HCT116 (cell line): ENCODE measurements around the gene CTAGE9. TPM values are rescaled to one million over a fixed set of nuclear protein-coding genes. Genes with fewer than 3 reads are reported as not detected.

Experiments
- ATAC-seq: fragments of 200-7000 bp; cut with Tn5 transposase; 2 replicates; pipeline ENCODE4 v1.9.1; 2020; ENCODE audit warnings: mild to moderate bottlenecking, moderate library complexity
- BruUV-seq: library from RNA; stranded (reverse); fragments of 400-500 nt; replicated peaks from 2 replicates; lab custom pipeline; 2021; lab: Mats Ljungman, UMichigan
- CTCF ChIA-PET: fragments of 300-600 bp; sonication (Branson Sonifier 250); formaldehyde crosslinking; loops from one replicate; lab custom pipeline; 2021; ENCODE audit warnings: antibody characterized with exemption; lab: Charles Lee
- POLR2A ChIA-PET: fragments of 300-600, 350-600 bp; sonication (Branson Sonifier 250); formaldehyde crosslinking; loops from one replicate; lab custom pipeline; 2021; ENCODE audit warnings: antibody characterized with exemption; lab: Charles Lee
- RAD21 ChIA-PET, 2 experiments: fragments of 300-600 bp; sonication (Branson Sonifier 250); formaldehyde crosslinking; loops; one replicate each; lab custom pipeline; 2023; ENCODE audit warnings: low total read pairs in 2 of 2; ENCODE audit not compliant: uncharacterized antibody in 2 of 2, unreplicated experiment in 2 of 2, low non-redundant PET in 1 of 2; lab: Charles Lee
- DNase-seq: peaks from one replicate; pipeline ENCODE4 v3.0.0-alpha.2; 2010; ENCODE audit warnings: low read depth, low spot score
- H2AFZ ChIP-seq: fragments of 200-600 bp; shearing (Covaris generic), sonication (generic); 2 replicates; pipeline ENCODE4 v1.6.1; 2017; ENCODE audit warnings: low read depth, mixed run types, mixed read lengths, antibody characterized with exemption, low read length; ENCODE audit not compliant: poor library complexity, severe bottlenecking
- H3K27ac ChIP-seq: 2 replicates; pipeline ENCODE4 v1.5.1; 2012; ENCODE audit warnings: low read depth, low read length
- H3K27me3 ChIP-seq: fragments of 200-600 bp; sonication (generic); 2 replicates; pipeline ENCODE4 v1.6.1; 2016; ENCODE audit warnings: mixed run types, low read length, mixed read lengths; ENCODE audit not compliant: insufficient read depth
- H3K36me3 ChIP-seq, 2 experiments: fragments of 200-500 bp in 1 of 2; fragments of 200-600 bp in 1 of 2; sonication (Bioruptor generic) in 1 of 2; sonication (generic) in 1 of 2; 2 replicates each; pipeline versions ENCODE4 v1.5.1 to v1.6.1; 2014 to 2016; ENCODE audit warnings: low read length in 2 of 2, inconsistent platforms in 1 of 2, mixed read lengths in 1 of 2, mixed run types in 1 of 2; ENCODE audit not compliant: insufficient read depth in 2 of 2, control insufficient read depth in 1 of 2
- H3K4me1 ChIP-seq, 2 experiments: fragments of 200-600 bp in 1 of 2; sonication (generic) in 1 of 2; 2 replicates each; pipeline versions ENCODE4 v1.5.1 to v1.6.1; 2012 to 2017; ENCODE audit warnings: low read length in 2 of 2, inconsistent platforms in 1 of 2, mild to moderate bottlenecking in 1 of 2, mixed read lengths in 1 of 2, mixed run types in 1 of 2, moderate library complexity in 1 of 2; ENCODE audit not compliant: insufficient read depth in 2 of 2, control insufficient read depth in 1 of 2
- H3K4me2 ChIP-seq: fragments of 200-600 bp; sonication (generic); 2 replicates; pipeline ENCODE4 v1.6.1; 2017; ENCODE audit warnings: mixed run types, low read length, mixed read lengths
- H3K4me3 ChIP-seq, 2 experiments: fragments of 200-600 bp in 1 of 2; sonication (generic) in 1 of 2; replicated peaks in 1 of 2; 2 replicates each; pipeline ENCODE4 v1.5.1; 2011 to 2016; ENCODE audit warnings: low read length in 2 of 2, control low read depth in 1 of 2, low read depth in 1 of 2, mild to moderate bottlenecking in 1 of 2, mixed read lengths in 1 of 2, mixed run types in 1 of 2
- H3K79me2 ChIP-seq: fragments of 200-600 bp; sonication (generic); 2 replicates; pipeline ENCODE4 v1.6.1; 2017; ENCODE audit warnings: mild to moderate bottlenecking, mixed run types, low read length, moderate library complexity, mixed read lengths; ENCODE audit not compliant: insufficient read depth
- H3K9ac ChIP-seq: fragments of 200-600 bp; sonication (generic); 2 replicates; pipeline ENCODE4 v1.6.1; 2016; ENCODE audit warnings: low read length, mixed read lengths
- H3K9me2 ChIP-seq: fragments of 200-600 bp; sonication (generic), shearing (Covaris generic); 2 replicates; pipeline ENCODE4 v1.6.1; 2017; ENCODE audit warnings: mixed run types, mild to moderate bottlenecking, moderate library complexity; ENCODE audit not compliant: insufficient read depth
- H3K9me3 ChIP-seq, 2 experiments: fragments of 200-500 bp in 1 of 2; fragments of 200-600 bp in 1 of 2; sonication (Bioruptor generic) in 1 of 2; sonication (generic) in 1 of 2; 2 replicates each; pipeline ENCODE4 v1.6.1; 2014 to 2017; ENCODE audit warnings: low read length in 2 of 2, mixed read lengths in 2 of 2, inconsistent platforms in 1 of 2, low read depth in 1 of 2, mild to moderate bottlenecking in 1 of 2, mixed run types in 1 of 2, moderate library complexity in 1 of 2; ENCODE audit not compliant: control insufficient read depth in 1 of 2, insufficient read depth in 1 of 2
- H4K20me1 ChIP-seq: fragments of 200-600 bp; sonication (generic), shearing (Covaris generic); 2 replicates; pipeline ENCODE4 v1.6.1; 2017; ENCODE audit warnings: mixed run types, mild to moderate bottlenecking, moderate library complexity; ENCODE audit not compliant: insufficient read depth
- CEBPB ChIP-seq: IDR thresholded peaks from 2 replicates; pipeline ENCODE4 v1.6.1; 2012; ENCODE audit warnings: low read depth
- EGR1 ChIP-seq: IDR thresholded peaks from 2 replicates; pipeline ENCODE4 v1.6.1; 2012; ENCODE audit warnings: low read depth
- ELF1 ChIP-seq: IDR thresholded peaks from 2 replicates; pipeline ENCODE4 v1.6.1; 2012; ENCODE audit warnings: low read depth, borderline replicate concordance
- EZH2 ChIP-seq: fragments of 200-600 bp; sonication (generic); IDR thresholded peaks from 2 replicates; pipeline ENCODE4 v1.6.1; 2017; ENCODE audit warnings: antibody characterized with exemption, mixed run types
- EZH2phosphoT487 ChIP-seq: fragments of 200-600 bp; IDR thresholded peaks from 2 replicates; pipeline ENCODE4 v1.6.1; 2018; ENCODE audit warnings: antibody characterized with exemption, borderline replicate concordance
- FOSL1 ChIP-seq: IDR thresholded peaks from 2 replicates; pipeline ENCODE4 v1.6.1; 2012; ENCODE audit warnings: low read depth
- POLR2A ChIP-seq: IDR thresholded peaks from 2 replicates; pipeline ENCODE4 v1.7.0; 2011; ENCODE audit warnings: borderline replicate concordance; ENCODE audit not compliant: insufficient read depth, insufficient read length; ENCODE audit errors: extremely low read depth
- SIN3A ChIP-seq: IDR thresholded peaks from 2 replicates; pipeline ENCODE4 v1.6.1; 2012; ENCODE audit warnings: low read depth
- YY1 ChIP-seq: IDR thresholded peaks from 2 replicates; pipeline ENCODE4 v1.6.1; 2011; ENCODE audit warnings: low read length, low read depth, moderate library complexity, mild to moderate bottlenecking; ENCODE audit not compliant: insufficient replicate concordance; ENCODE audit errors: extremely low read depth
- ZFX ChIP-seq: fragments of 450-650 bp; IDR thresholded peaks from 2 replicates; pipeline ENCODE4 v1.6.1; 2017
- intact Hi-C: fragments of 100-400 bp; cut with micrococcal nuclease; formaldehyde crosslinking; loops from 2 replicates; pipeline ENCODE4 v1.10.0; 2022
- total RNA-seq: library from RNA; stranded (reverse); gene quantifications from one replicate; pipeline ENCODE4 v1.2.1, GENCODE V29; 2021; ENCODE audit not compliant: unreplicated experiment
- TF ChIP-seq, protein P1 (sequence below): IDR thresholded peaks from 2 replicates; pipeline ENCODE4 v1.6.1; 2012
- TF ChIP-seq, protein P2 (sequence below), 3 experiments: fragments of 200-600 bp in 1 of 3; sonication (generic) in 1 of 3; IDR thresholded peaks in 2 of 3; conservative IDR thresholded peaks in 1 of 3; 2 replicates each; pipeline ENCODE4 v1.5.1; 2012 to 2017; ENCODE audit warnings: low read depth in 2 of 3, low read length in 2 of 3, antibody characterized with exemption in 1 of 3, borderline replicate concordance in 1 of 3, control low read depth in 1 of 3, mild to moderate bottlenecking in 1 of 3, mixed read lengths in 1 of 3, mixed run types in 1 of 3, moderate library complexity in 1 of 3; ENCODE audit not compliant: insufficient read depth in 1 of 3

The CTAGE9 gene
- total RNA-seq, 1 experiment from 2014 or later, result not detected

DNA sequence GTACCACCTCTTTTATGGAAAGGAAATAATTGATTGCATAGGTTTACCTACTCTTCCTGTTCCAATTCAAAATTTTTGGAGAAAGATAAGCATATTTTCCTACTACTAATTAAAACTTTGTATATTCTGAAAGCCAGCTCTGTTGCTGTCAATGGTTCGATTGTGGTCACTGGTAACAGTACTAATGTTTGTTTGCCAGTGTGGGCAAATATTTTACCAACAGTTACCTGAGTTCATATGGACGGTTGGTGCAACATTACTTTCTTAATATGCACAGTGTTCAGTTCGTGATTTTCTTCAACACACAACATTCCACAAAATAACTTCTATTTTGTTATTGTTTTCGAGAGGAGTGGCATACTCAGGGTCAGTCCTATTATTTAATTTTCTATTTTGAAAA, 17.1 kb upstream of the CTAGE9 start:
- Histone ChIP-seq H3K27me3 (no peaks in the 10 kb centered on the region), H3K27ac (no peak overlapping the region), H3K4me3 (no peak overlapping the region), H3K9ac (no peak overlapping the region), H3K9me2 (no peaks in the 10 kb centered on the region), H3K4me2 (no peak overlapping the region), H2AFZ (no peak overlapping the region), H3K9me3 (no peaks in the 10 kb centered on the region), H3K36me3 (no peaks in the 10 kb centered on the region), H3K79me2 (no peaks in the 10 kb centered on the region), H4K20me1 (no peaks in the 10 kb centered on the region), H3K4me1 (no peaks in the 10 kb centered on the region)
- POLR2A ChIA-PET, result no interaction called here
- intact Hi-C loops, result no loop called here
- ATAC-seq, result no peak
- RAD21 ChIA-PET, result no interaction called here
- no TSS peak for BruUV-seq
- DNase-seq, result no peak
- TF ChIP-seq YY1, result no peak
- TF ChIP-seq, protein P1, sequence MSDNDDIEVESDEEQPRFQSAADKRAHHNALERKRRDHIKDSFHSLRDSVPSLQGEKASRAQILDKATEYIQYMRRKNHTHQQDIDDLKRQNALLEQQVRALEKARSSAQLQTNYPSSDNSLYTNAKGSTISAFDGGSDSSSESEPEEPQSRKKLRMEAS, result no peak
- no peak for TF ChIP-seq CEBPB
- TF ChIP-seq, protein P2, sequence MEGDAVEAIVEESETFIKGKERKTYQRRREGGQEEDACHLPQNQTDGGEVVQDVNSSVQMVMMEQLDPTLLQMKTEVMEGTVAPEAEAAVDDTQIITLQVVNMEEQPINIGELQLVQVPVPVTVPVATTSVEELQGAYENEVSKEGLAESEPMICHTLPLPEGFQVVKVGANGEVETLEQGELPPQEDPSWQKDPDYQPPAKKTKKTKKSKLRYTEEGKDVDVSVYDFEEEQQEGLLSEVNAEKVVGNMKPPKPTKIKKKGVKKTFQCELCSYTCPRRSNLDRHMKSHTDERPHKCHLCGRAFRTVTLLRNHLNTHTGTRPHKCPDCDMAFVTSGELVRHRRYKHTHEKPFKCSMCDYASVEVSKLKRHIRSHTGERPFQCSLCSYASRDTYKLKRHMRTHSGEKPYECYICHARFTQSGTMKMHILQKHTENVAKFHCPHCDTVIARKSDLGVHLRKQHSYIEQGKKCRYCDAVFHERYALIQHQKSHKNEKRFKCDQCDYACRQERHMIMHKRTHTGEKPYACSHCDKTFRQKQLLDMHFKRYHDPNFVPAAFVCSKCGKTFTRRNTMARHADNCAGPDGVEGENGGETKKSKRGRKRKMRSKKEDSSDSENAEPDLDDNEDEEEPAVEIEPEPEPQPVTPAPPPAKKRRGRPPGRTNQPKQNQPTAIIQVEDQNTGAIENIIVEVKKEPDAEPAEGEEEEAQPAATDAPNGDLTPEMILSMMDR (IDR thresholded peaks at IDR 0.05 in 2 of 3, conservative IDR thresholded peaks at IDR 0.05 in 1 of 3; ENCODE audit: borderline replicate concordance in 1 of 3, insufficient read depth in 1 of 3, low read depth in 2 of 3, low read length in 2 of 3), result no peak
- CTCF ChIA-PET, result no interaction called here

DNA sequence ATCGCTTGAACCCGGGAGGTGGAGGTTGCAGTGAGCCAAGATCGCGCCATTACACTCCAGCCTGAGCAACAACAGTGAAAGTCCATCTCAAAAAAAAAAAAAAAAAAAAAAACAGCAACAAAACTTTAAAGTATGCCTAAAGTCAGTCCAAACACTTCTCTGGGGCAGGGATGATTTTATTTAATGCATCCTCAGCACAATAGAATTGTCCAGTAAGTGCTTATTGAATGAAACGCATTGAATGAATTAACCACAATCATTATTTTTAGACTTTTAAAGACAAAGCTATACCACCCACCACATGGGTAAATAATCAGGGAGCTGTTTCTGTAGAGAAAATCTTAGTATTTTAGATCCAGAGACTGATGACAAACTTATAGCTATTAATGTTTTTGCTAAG, 16.6 kb upstream of the CTAGE9 start:
- H3K79me2 ChIP-seq, result no peaks in the 10 kb centered on the region
- no peaks in the 10 kb centered on the region for H4K20me1 ChIP-seq
- CTCF ChIA-PET, result no interaction called here
- H3K4me3 ChIP-seq, result no peak overlapping the region
- H3K9ac ChIP-seq, result no peak overlapping the region
- no TSS peak for BruUV-seq
- H3K27ac ChIP-seq, result no peak overlapping the region
- H2AFZ ChIP-seq, result no peak overlapping the region
- H3K9me3 ChIP-seq, result no peaks in the 10 kb centered on the region
- intact Hi-C loops, result no loop called here
- POLR2A ChIA-PET, result no interaction called here
- H3K9me2 ChIP-seq, result no peaks in the 10 kb centered on the region
- no peaks in the 10 kb centered on the region for H3K4me1 ChIP-seq
- no peaks in the 10 kb centered on the region for H3K36me3 ChIP-seq
- DNase-seq (no peak), ATAC-seq (no peak)
- RAD21 ChIA-PET, result no interaction called here
- no peaks in the 10 kb centered on the region for H3K27me3 ChIP-seq
- no peak overlapping the region for H3K4me2 ChIP-seq
- TF ChIP-seq FOSL1 (no peak), EZH2 (no peak), POLR2A (no peak), ELF1 (no peak), EGR1 (no peak), SIN3A (no peak), ZFX (no peak), EZH2phosphoT487 (no peak)
- TF ChIP-seq, protein P1, result no peak
- TF ChIP-seq, protein P2 (IDR thresholded peaks at IDR 0.05 in 2 of 3, conservative IDR thresholded peaks at IDR 0.05 in 1 of 3; ENCODE audit: borderline replicate concordance in 1 of 3, insufficient read depth in 1 of 3, low read depth in 2 of 3, low read length in 2 of 3), result no peak
